Stimulated activated CD4-positive, alpha-beta T cell treated with anti-CD3 and anti-CD28 coated beads, Interleukin-15, amount 100 ng/mL, for 1 hour (primary cell): Measurements from ENCODE around the gene FGF22.
"Not testable (repeated sequence)": the region's sequence is repeated elsewhere in the genome, so short reads cannot be mapped to it uniquely, and the experiment has no call there.

ENCODE experiments used
- DNase-seq, 2 donors: peaks; one replicate each; pipeline ENCODE4 v3.0.0-alpha.2; 2020; ENCODE audit warnings: low read depth in 1 of 2, low spot score in 1 of 2

Gene FGF22

GRCh38 chr19:621819-622218, 17.9 kb upstream of the FGF22 start:
- no peak for DNase-seq

DNA sequence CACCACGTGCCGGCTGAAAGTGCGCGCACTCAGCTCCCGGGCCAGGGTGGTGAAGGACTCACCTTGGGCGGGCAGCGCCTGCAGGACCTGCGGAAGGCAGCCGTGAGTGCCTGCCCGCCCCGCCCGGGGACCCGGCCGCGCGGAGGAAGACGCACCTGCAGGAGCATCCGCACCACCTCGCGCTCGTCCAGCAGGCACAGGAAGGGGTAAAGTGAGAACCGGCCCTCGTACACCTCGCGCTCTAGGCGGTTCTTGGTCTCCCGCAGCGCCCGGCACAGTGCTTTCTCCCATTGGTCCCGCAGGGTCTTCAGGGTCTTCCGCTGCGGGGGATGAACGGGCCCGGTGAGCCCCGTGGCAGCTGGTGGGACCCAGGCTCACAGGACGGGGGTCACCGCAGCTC, 17.0 kb upstream of the FGF22 start:
- no peak for DNase-seq

DNA sequence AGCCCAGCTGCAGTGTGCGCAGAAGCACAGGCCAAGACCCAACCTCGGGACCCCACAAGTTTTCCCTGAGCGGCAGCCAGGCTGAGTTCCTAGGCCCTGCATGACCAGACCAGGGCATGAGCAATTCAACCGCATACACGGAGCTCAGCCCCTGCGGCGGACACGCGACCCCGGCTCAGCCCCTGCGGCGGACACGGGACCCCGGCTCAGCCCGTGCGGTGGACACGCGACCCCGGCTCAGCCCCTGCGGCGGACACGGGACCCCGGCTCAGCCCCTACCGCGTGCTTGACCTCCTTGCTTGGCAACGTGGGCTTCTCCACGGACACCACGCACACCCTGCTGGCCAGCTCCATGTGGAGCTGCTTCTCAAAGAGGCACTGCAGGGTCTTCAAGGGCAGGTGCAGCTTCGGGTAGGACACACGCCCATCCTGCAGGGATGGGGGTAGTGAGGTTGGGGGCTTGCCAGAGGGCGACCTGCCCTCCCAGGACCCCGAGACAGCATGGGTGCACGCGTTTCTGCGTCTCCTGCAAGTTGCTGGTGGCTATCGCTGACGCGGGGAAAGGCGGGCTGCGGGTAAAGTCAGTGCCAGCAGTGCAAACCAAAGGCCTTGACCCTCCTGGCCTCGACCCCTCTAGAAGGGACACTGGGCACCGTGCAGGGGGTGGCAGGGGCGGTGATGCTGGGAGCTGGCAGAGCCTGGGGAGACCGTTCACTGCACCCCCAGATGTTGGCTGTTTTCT, 16.3 kb upstream of the FGF22 start:
- no peak for DNase-seq

GRCh38 chr19:623974-624373, 15.7 kb upstream of the FGF22 start:
- no peak for DNase-seq

GRCh38 chr19:624433-625109, 15.1 kb upstream of the FGF22 start:
- no peak for DNase-seq

- DNase-seq: no peak
Measured at GRCh38 chr19:625257-625656, 14.4 kb upstream of the FGF22 start.

GRCh38 chr19:626566-626965, 13.1 kb upstream of the FGF22 start:
- DNase-seq: not testable (repeated sequence)

DNA sequence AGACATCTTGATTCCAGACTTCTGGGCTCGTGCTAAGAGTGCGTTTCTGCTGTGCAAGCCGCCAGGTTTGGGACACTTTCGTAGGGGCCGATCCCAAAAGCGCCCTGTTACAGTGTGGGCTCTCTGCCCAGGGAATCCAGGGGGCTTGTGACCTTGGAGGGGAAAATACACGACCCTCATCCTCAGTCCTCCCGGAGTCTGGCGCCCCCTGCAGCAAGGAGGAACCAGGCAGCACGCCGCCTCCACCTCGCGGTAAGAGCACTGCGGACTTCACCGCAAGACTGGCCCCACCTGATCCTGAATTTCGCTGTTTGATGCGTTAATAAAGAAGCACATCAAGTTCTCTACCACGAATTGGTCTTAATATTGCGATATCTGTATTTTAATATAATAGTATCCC, 11.5 kb upstream of the FGF22 start:
- no peak for DNase-seq

DNA sequence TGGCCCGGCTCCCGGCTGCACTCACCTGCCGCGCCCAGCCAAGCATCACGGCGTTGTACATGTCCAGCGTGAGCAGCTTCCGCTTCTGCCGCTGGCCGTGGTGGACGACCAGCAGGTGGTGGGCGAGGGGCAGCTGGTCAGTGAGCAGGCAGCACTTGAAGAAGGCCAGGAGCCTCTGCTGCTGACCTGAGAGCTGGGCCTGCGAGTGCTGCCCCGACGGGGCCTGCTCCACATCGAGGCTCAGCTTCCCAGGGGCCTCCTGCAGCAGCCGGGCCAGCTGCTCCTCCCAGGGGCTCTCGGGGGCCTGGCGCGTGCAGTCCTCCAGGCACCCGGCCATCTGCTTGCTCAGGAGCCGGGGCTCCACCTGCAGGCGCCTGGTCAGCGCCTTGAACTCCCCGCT, 10.2 kb upstream of the FGF22 start:
- DNase-seq: not testable (repeated sequence)

DNA sequence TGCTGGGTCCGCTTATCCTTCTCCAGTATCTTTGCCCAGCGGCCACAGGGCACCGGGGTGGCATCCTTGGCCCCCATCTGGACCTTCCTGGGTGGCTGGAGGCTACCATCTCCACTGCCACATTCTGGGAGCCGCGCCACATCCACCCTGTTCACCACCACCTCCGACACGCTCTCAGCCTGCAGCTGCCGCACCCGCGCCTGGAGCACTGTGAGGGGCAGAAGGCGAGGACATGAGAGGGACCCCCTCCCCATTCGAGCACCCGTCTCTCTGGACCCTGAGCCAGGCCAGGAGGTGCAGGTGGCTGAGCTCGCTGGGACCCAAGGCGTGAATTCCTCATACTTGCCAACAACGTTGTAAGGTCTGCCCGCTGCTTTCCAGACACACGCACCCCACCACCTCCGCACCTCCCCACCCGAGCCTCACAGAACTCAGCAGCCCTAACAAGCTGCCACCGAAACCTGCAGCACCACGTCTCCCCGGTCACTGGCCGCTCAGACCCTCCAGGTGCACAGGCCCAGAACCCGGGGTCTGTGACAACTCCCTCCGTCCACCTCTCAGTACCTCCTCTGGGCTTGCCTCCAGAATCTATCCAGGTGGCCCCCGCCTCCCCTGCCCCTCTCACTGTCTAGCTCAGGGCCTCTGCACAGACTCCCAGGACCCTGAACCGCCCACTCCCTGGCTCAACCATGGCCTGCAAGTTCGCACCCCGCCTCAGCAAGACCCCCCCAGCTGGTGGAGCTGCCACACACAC, 9.5 kb upstream of the FGF22 start:
- no peak for DNase-seq

GRCh38 chr19:632579-633067, 7.1 kb upstream of the FGF22 start:
- DNase-seq: peak in 1 of 2 donors; percentile 22

DNA sequence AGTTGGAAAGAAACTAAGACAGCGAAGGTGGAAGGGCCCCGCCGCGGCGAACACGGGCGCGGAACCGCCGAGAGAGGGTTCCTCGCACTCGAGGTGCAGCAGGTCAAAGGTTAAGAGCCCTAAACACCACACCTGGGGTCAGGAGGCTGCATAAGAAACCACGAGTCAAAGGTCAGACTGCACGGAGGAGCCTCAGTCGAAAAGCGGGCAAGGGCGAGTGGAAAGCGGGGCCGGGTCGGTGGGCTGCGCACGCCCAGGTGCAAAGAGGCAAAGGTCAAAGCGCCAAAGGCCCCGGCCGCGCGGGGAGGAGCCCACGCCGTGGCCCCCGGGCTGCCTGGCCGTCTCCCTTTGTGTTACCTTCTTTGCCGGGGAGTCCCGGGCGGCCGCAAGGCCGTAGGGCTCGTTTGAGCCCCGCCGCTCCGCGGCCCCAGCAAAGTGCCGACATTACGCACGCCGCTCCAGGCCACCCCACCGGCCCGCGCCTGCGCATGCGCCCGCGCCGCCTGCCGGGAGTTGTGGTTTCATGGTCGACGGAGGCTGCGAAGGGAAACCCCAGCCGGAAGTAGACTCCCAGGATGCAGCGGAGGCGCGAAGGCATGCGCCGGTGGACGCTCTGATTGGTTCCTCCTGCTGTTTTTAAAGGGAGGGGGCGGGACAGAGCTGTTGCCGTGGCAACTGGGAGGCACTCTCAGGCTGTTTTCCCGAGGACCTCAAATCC, 6.5 kb upstream of the FGF22 start, which contains the start of gene POLRMT:
Gene POLRMT (minus strand): TSS at position 470 of the 718 bp plus-strand sequence. CDS start 25 bp downstream, at position 445.
- peak; percentile 92 to 94 for DNase-seq

DNA sequence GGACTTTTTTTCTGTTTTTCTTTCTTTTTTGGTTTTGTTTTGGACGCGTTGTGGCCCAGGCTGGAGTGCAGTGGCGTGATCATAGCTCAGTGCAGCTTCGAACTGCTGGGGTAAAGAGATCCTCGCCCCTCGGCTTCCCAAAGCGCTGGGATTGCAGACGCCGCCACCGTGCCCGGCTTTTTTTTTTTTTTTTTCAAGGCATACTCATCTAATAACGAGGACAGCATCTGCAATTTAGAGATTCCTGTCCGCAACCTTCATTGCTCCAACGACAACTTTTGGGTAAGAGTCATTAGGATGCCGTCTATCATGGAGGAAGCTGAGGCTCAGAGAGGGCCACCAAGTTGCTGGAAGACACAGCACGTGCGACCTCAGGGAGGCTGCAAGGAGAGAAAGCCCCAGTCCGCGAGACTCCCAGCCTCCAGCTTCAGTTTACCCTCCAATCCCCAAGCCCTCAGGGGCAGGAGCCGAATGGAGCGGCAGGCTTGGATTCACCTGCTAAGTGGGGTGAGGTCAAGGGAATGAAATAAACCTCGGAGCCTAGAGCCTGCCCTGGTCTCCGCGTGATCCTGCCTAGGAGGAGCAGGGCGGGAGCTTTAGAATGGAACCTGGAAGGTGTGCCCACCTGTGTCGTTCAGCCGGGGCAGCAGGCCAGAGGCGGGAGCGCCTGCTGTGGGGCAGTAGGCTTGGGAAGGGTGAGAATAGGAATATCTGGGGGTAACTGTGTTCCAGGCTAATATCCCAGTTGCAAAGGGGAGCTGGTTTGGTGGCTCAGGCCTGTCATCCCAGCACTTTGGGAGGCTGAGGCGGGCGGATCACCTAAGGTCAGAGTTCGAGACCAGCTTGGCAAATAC, 5.7 kb upstream of the FGF22 start:
- no peak for DNase-seq

DNA sequence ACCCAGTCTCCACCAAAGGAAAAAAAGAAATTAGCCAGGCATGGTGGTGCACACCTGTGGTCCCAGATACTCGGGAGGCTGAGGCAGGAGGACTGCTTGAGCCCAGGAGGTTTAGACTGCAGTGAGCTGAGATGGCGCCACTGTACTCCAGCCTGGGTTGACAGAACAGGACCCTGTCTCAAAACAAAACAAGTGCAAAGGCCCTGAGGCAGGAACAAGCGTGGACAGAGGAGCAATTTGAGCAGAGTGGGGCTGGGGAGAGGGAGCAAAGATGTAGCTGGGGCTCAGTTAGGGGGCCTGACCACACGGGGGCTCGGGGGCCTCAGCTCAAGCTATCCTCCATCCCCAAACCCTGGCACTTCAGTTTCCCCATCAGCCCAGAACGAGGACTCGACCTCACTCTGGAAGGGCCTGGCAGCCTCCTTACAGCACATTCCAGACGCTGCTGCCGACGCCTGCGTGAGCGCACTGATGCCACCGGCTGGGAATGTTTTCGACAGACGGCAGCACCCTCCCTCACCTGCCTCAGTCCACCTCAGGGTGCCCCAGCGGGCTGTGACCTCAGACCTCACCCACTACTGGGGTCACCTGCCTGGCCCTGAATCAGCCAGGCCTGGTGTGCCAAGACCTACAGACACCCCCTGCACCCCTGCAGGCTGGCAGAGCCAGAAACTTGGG, 4.6 kb upstream of the FGF22 start:
- no peak for DNase-seq

- DNase-seq: no peak
Measured at GRCh38 chr19:638906-639252, 800 bp upstream of the FGF22 start.

DNA sequence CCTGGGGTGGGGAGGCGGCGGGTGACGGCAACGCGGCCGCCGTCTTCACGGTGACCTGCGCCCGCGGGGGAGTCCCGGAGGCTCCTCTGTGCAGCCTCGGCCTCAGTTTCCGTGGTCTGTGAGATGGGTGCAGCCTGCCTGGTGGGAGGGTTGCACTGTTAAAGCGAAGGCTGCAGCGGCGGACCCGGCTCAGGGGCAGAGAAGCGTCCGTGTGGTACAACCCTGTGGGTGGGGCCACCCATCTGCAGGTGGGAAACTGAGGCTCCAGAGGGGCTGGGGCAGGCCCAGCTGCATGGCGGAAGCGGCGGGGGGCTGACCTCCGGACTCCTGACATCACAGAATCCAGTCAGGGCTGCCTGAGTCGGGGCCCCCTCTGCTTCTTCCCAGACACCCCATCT, 481 bp downstream of the FGF22 start:
- no peak for DNase-seq

DNA sequence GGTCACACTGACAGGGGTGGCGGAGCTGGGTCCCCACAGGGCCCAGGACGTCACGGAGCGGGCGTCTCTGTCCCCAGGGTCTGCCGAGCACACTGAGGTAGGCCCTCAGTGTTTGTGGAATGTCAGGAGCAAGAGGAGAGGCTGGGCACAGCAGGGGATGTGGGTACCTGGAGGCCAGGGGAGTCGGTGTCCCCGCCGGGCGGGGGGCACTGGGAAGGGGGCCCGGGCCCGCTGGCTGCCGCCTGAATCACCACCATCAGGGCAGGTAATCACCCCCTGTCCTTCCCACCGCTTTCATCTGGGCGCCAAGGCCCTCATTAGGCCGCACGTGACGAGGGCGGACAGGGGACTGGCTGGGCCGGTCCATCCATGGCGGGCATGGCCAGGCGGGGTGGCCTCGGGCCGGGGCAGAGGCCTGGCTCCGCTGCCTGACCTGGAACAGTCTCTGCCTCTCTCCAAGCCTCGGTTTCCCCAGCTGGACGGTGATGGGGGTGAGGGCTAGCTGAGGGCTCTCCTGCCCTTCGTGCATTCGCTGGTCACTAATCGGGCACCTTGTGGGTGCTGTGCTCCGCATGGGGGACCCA, 1.0 kb downstream of the FGF22 start:
- DNase-seq: no peak

GRCh38 chr19:641702-642101, 2.0 kb downstream of the FGF22 start:
- no peak for DNase-seq
